Thoracic aorta (tissue), 2 donors: ENCODE measurements around the gene LTF. TPM values are rescaled to one million over a fixed set of nuclear protein-coding genes. Genes with fewer than 3 reads are reported as not detected.
"Not testable (repeated sequence)": the region's sequence is repeated elsewhere in the genome, so short reads cannot be mapped to it uniquely, and the experiment has no call there.

ENCODE experiments used
- ATAC-seq: fragments of 150-250 bp; one replicate; pipeline ENCODE4 v1.8.0; 2017; ENCODE audit warnings: low read depth; ENCODE audit not compliant: insufficient number of reproducible peaks, low FRiP score
- DNase-seq: peaks from one replicate; pipeline ENCODE4 v3.0.0-alpha.2; 2020; ENCODE audit warnings: low spot score
- H3K27ac ChIP-seq, 2 donors: fragments of 200-600 bp; sonication (generic); 1 replicate in 1 of 2; 2 replicates in 1 of 2; pipeline ENCODE4 v1.5.1; 2016; ENCODE audit warnings: mild to moderate bottlenecking in 2 of 2, moderate library complexity in 2 of 2
- H3K27me3 ChIP-seq: fragments of 200-600 bp; sonication (generic); replicated peaks from 2 replicates; pipeline ENCODE4 v1.6.0; 2016; ENCODE audit warnings: mild to moderate bottlenecking; ENCODE audit not compliant: insufficient read depth
- H3K36me3 ChIP-seq: fragments of 200-600 bp; sonication (generic); one replicate; pipeline ENCODE4 v1.5.1; 2016
- H3K4me1 ChIP-seq, 2 donors: fragments of 200-600 bp; sonication (generic); 1 replicate in 1 of 2; 2 replicates in 1 of 2; pipeline versions ENCODE4 v1.5.1 to v1.6.0; 2016; ENCODE audit warnings: low read depth in 2 of 2, mild to moderate bottlenecking in 1 of 2; ENCODE audit not compliant: control insufficient read depth in 1 of 2
- H3K4me3 ChIP-seq: fragments of 200-600 bp; sonication (generic); 2 replicates; pipeline ENCODE4 v1.5.1; 2016; ENCODE audit warnings: mild to moderate bottlenecking
- H3K9me3 ChIP-seq: fragments of 200-600 bp; sonication (generic); 2 replicates; pipeline ENCODE4 v1.5.1; 2016
- total RNA-seq, 2 donors: library from RNA; depleted of rRNA; stranded (reverse); fragments of >200 nt; gene quantifications; one replicate each; pipeline versions ENCODE4 v1.1.0 to v1.2.3, GENCODE V29; 2016
- TF ChIP-seq, protein P1 (sequence below): fragments of 200-600 bp; sonication (generic); IDR thresholded peaks from one replicate; pipeline ENCODE4 v1.5.1; 2019; ENCODE audit warnings: antibody characterized with exemption

LTF gene
- total RNA-seq, 2 donors from 2014 or later, result 0.28 to 3.0 TPM

DNA sequence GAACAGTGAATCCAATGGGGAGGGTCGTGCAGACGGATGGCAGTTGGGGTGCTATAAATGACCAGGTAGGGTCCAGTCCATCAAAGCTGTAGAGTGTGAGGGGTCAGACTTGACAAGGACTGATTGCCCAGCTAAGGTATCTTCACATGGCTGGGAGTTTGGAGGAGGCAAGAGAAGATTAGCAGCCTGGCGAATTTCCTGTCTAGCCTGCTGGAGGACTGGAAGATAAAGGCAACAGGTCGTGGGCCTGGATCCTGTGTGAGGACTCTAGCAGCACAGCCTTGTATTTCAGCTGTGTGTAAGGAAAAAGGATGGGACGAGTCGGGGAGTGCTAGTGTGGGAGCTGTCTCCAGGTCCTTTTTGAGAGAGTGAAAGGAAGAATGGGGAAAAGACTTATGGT, 75.4 kb downstream of the LTF start:
- no peak for DNase-seq
- H3K36me3 ChIP-seq, result no peaks in the 10 kb centered on the region
- no peak overlapping the region for H3K4me3 ChIP-seq
- no peak overlapping the region for H3K27ac ChIP-seq
- TF ChIP-seq, protein P1, sequence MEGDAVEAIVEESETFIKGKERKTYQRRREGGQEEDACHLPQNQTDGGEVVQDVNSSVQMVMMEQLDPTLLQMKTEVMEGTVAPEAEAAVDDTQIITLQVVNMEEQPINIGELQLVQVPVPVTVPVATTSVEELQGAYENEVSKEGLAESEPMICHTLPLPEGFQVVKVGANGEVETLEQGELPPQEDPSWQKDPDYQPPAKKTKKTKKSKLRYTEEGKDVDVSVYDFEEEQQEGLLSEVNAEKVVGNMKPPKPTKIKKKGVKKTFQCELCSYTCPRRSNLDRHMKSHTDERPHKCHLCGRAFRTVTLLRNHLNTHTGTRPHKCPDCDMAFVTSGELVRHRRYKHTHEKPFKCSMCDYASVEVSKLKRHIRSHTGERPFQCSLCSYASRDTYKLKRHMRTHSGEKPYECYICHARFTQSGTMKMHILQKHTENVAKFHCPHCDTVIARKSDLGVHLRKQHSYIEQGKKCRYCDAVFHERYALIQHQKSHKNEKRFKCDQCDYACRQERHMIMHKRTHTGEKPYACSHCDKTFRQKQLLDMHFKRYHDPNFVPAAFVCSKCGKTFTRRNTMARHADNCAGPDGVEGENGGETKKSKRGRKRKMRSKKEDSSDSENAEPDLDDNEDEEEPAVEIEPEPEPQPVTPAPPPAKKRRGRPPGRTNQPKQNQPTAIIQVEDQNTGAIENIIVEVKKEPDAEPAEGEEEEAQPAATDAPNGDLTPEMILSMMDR, result no peak
- no peaks in the 10 kb centered on the region for H3K27me3 ChIP-seq
- H3K9me3 ChIP-seq, result no peaks in the 10 kb centered on the region
- ATAC-seq, result no peak
- no peaks in the 10 kb centered on the region for H3K4me1 ChIP-seq

- not testable (repeated sequence) for H3K36me3 ChIP-seq, H3K27me3 ChIP-seq, H3K27ac ChIP-seq, H3K4me3 ChIP-seq, H3K4me1 ChIP-seq, ATAC-seq, H3K9me3 ChIP-seq, DNase-seq
Measured at GRCh38 chr3:46388847-46389246, 75.9 kb downstream of the LTF start.

- Histone ChIP-seq H3K9me3 (no peaks in the 10 kb centered on the region), H3K4me1 (no peaks in the 10 kb centered on the region), H3K27me3 (no peaks in the 10 kb centered on the region), H3K4me3 (no peak overlapping the region), H3K36me3 (no peaks in the 10 kb centered on the region), H3K27ac (no peak overlapping the region)
- TF ChIP-seq, protein P1, result no peak
- DNase-seq (no peak), ATAC-seq (no peak)
Measured at GRCh38 chr3:46386205-46386604, 78.5 kb downstream of the LTF start.

Other genes starting within 250 kb of the LTF start
- gene CCR3, start 222.4 kb downstream of the LTF start, total RNA-seq, result not detected
- 1 to 10 TPM in 1 of 2 donors, under 1 TPM in 1; 0.41 to 8.2 TPM for gene CCR2, start 110.8 kb downstream of the LTF start, total RNA-seq
- 1 to 10 TPM in 1 of 2 donors, under 1 TPM in 1; 0.95 to 3.6 TPM for gene CCR5, start 94.0 kb downstream of the LTF start, total RNA-seq
- 1 to 10 TPM in 1 of 2 donors, under 1 TPM in 1; 0.41 to 4.4 TPM for gene CCRL2, start 57.6 kb downstream of the LTF start, total RNA-seq
- gene RTP3, start 33.1 kb upstream of the LTF start, total RNA-seq, result not detected
- gene LRRC2, start 101.4 kb upstream of the LTF start, total RNA-seq, result under 1 TPM; under 0.01 to 0.42 TPM
- gene FAM240A, start 147.6 kb upstream of the LTF start, total RNA-seq, result not detected
- 10 to 100 TPM; 25.2 to 41.7 TPM for gene ALS2CL, start 228.8 kb upstream of the LTF start, total RNA-seq
- not detected for gene TMIE, start 236.5 kb upstream of the LTF start, total RNA-seq